Measurements from ENCODE around the gene EID2B.

DNA sequence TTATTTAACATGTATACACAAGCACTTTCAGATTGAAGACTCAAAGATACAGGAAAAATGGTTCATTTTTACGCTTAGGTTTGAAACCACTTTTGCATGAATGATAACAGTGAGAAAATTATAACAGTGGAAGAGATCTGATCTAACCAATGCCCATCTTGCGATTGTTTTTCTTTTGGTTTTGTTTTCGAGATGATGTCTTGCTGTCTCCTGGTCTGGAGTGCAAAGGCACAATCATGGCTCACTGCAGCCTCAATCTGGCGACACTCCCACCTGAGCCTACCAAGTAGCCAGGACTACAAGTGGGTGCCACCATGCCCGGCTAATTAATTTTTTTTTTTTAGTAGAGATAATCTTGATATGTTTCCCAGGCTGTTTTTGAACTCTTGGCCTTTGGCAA, 17.5 kb upstream of the EID2B start:
- TF ChIP-seq, protein P1, sequence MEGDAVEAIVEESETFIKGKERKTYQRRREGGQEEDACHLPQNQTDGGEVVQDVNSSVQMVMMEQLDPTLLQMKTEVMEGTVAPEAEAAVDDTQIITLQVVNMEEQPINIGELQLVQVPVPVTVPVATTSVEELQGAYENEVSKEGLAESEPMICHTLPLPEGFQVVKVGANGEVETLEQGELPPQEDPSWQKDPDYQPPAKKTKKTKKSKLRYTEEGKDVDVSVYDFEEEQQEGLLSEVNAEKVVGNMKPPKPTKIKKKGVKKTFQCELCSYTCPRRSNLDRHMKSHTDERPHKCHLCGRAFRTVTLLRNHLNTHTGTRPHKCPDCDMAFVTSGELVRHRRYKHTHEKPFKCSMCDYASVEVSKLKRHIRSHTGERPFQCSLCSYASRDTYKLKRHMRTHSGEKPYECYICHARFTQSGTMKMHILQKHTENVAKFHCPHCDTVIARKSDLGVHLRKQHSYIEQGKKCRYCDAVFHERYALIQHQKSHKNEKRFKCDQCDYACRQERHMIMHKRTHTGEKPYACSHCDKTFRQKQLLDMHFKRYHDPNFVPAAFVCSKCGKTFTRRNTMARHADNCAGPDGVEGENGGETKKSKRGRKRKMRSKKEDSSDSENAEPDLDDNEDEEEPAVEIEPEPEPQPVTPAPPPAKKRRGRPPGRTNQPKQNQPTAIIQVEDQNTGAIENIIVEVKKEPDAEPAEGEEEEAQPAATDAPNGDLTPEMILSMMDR (IDR thresholded peaks at IDR 0.05 in 8 of 11, conservative IDR thresholded peaks at IDR 0.05 in 3 of 11) = no peak
- TF ChIP-seq POLR2A (IDR thresholded peaks at IDR 0.05) (no peak), POLR2AphosphoS5 (IDR thresholded peaks at IDR 0.05) (no peak)

Measured in spleen (tissue), 7 donors.